ENCODE measurements around the gene MBTD1.
"Not testable (repeated sequence)": the region's sequence is repeated elsewhere in the genome, so short reads cannot be mapped to it uniquely, and the experiment has no call there.

The MBTD1 gene

GRCh38 chr17:51255673-51256072 lies 4.2 kb downstream of the MBTD1 start:
- no peak for DNase-seq (ENCODE audit: low read depth, low spot score)

GRCh38 chr17:51251010-51251409 lies 8.8 kb downstream of the MBTD1 start:
- DNase-seq (ENCODE audit: low read depth, low spot score) = no peak

GRCh38 chr17:51250314-51250840 lies 9.5 kb downstream of the MBTD1 start:
- DNase-seq (ENCODE audit: low read depth, low spot score) = no peak

GRCh38 chr17:51245535-51245934 lies 14.3 kb downstream of the MBTD1 start:
- DNase-seq (ENCODE audit: low read depth, low spot score) = no peak

GRCh38 chr17:51244041-51244440 lies 15.8 kb downstream of the MBTD1 start:
- no peak for DNase-seq (ENCODE audit: low read depth, low spot score)

- no peak for DNase-seq (ENCODE audit: low read depth, low spot score)
Observed at GRCh38 chr17:51240275-51240674, 19.6 kb downstream of the MBTD1 start.

GRCh38 chr17:51238255-51238887 lies 21.5 kb downstream of the MBTD1 start:
- DNase-seq (ENCODE audit: low read depth, low spot score) = no peak

GRCh38 chr17:51234162-51234561 lies 25.7 kb downstream of the MBTD1 start:
- no peak for DNase-seq (ENCODE audit: low read depth, low spot score)

GRCh38 chr17:51231999-51232398 lies 27.9 kb downstream of the MBTD1 start:
- DNase-seq (ENCODE audit: low read depth, low spot score) = no peak

- no peak for DNase-seq (ENCODE audit: low read depth, low spot score)
Observed at GRCh38 chr17:51230306-51230705, 29.5 kb downstream of the MBTD1 start.

- DNase-seq (ENCODE audit: low read depth, low spot score) = no peak
Observed at GRCh38 chr17:51229889-51230288, 30.0 kb downstream of the MBTD1 start.

- DNase-seq (ENCODE audit: low read depth, low spot score) = no peak
Observed at GRCh38 chr17:51228161-51228560, 31.7 kb downstream of the MBTD1 start.

- not testable (repeated sequence) for DNase-seq (ENCODE audit: low read depth, low spot score)
Observed at GRCh38 chr17:51225523-51225922, 34.3 kb downstream of the MBTD1 start.

GRCh38 chr17:51224402-51225262 lies 35.2 kb downstream of the MBTD1 start:
- no peak for DNase-seq (ENCODE audit: low read depth, low spot score)

- no peak for DNase-seq (ENCODE audit: low read depth, low spot score)
Observed at GRCh38 chr17:51221322-51221721, 38.5 kb downstream of the MBTD1 start.

GRCh38 chr17:51217946-51218345 lies 41.9 kb downstream of the MBTD1 start:
- no peak for DNase-seq (ENCODE audit: low read depth, low spot score)

GRCh38 chr17:51214920-51215319 lies 44.9 kb downstream of the MBTD1 start:
- DNase-seq (ENCODE audit: low read depth, low spot score) = no peak

GRCh38 chr17:51203838-51204237 lies 56.0 kb downstream of the MBTD1 start:
- no peak for DNase-seq (ENCODE audit: low read depth, low spot score)

- DNase-seq (ENCODE audit: low read depth, low spot score) = no peak
Observed at GRCh38 chr17:51200846-51201245, 59.0 kb downstream of the MBTD1 start.

GRCh38 chr17:51200295-51200694 lies 59.6 kb downstream of the MBTD1 start:
- DNase-seq (ENCODE audit: low read depth, low spot score) = no peak

GRCh38 chr17:51197754-51198153 lies 62.1 kb downstream of the MBTD1 start:
- no peak for DNase-seq (ENCODE audit: low read depth, low spot score)

- no peak for DNase-seq (ENCODE audit: low read depth, low spot score)
Observed at GRCh38 chr17:51191895-51192294, 68.0 kb downstream of the MBTD1 start.

- DNase-seq (ENCODE audit: low read depth, low spot score) = no peak
Observed at GRCh38 chr17:51189628-51190027, 70.2 kb downstream of the MBTD1 start.
